Measurements from ENCODE around the gene TRAF3IP1.

DNA sequence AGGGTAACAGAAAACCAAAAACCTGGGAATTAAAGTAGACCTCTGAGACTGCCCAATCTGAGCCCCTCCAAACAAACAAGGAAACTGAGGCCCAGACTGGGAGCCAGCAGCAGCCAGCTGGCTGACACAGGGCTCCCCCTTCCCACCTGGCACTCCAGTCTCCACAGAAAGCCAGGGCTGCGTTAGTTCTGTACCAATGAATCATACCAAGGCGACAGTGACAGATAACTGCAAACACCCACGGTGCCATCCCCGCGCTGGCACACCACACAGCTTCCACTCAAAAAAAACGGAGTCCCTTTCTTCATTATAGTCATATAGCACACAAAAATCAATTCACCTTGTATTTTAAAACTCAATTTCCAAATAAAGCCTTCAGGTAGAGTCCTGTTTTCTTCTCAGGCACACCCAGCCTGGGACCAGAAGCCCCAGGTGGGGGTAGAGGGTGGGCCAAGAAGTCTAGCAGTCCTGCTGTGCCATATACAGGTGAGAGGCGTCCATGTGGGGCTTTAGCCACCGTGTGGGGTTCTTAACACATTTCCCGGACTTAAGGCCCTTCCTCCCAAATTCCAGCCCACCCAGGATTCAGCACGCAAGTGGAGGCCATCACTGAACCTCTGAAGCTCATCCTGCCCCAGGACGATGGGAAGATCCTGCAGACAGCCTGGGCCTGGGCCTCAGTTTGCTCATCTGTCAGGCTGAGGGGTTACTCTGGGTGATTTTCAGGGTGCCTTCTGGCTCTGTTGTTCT lies 33.2 kb upstream of the TRAF3IP1 start:
- TF ChIP-seq, protein P1, sequence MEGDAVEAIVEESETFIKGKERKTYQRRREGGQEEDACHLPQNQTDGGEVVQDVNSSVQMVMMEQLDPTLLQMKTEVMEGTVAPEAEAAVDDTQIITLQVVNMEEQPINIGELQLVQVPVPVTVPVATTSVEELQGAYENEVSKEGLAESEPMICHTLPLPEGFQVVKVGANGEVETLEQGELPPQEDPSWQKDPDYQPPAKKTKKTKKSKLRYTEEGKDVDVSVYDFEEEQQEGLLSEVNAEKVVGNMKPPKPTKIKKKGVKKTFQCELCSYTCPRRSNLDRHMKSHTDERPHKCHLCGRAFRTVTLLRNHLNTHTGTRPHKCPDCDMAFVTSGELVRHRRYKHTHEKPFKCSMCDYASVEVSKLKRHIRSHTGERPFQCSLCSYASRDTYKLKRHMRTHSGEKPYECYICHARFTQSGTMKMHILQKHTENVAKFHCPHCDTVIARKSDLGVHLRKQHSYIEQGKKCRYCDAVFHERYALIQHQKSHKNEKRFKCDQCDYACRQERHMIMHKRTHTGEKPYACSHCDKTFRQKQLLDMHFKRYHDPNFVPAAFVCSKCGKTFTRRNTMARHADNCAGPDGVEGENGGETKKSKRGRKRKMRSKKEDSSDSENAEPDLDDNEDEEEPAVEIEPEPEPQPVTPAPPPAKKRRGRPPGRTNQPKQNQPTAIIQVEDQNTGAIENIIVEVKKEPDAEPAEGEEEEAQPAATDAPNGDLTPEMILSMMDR (IDR thresholded peaks at IDR 0.05 in 8 of 11, conservative IDR thresholded peaks at IDR 0.05 in 3 of 11) = no peak
- TF ChIP-seq POLR2A (IDR thresholded peaks at IDR 0.05) (no peak), POLR2AphosphoS5 (IDR thresholded peaks at IDR 0.05) (no peak)

Data from spleen (tissue), 7 donors.